Fibroblast of peridontal ligament (primary cell): ENCODE measurements around the gene KCNJ15.
A peak's percentile ranks its signal among the peaks of the same experiment; 100 is the strongest.

Experiments
- DNase-seq: peaks from one replicate; pipeline ENCODE4 v3.0.0-alpha.2; 2010; ENCODE audit errors: extremely low read depth

KCNJ15 gene

DNA sequence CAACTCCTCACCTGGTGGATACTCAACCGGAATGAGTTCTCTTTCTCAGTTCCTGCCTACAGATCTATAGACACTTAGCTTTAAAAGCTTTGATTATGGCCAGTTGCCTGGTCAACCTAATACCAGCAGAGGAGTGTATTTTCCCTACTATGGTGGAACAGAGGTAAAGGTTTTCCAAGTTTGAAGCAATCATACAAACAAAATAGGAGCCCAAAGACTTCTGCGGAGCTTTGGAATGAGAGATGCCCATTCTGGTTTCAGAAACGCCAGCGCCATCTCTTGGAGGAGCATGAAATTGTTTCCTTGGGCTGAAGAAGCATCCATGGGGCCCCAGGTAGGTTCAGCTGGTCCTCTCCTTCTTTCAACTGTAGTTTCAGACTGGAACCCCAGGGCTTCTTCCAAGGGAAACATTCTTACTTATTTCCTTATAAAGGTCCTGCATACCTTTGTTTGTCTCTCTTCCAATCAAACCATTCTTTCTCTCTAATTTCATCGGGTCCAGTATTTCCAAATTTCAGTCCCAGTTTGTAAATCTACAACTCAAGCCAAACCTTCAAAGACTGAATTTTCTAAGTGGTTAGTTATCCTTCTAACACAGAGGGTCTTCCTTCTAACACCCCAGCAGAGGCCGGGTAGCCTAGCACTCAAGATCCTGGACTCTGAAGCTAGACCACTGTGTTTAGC, 95.9 kb downstream of the KCNJ15 start:
- peak; percentile 88 for DNase-seq

DNA sequence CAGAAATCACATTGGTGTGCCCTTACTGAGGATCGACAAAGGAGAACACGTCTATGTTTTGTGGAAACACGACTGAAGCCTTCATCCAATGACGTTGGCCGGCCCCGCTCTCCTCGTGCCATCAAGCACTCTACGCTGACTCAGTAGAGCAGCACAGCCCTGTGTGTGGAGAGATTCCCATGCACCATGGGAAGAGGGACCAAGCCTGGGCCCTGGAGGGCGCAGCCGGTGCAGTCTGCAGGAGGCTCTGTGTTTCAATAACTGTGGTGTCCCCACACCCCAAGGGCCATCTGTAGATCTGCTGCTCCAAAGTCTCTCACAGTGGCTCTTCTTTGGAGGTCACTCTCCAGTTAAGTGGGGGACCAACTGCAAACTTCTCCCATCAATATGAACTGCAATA, 97.4 kb downstream of the KCNJ15 start:
- no peak for DNase-seq

DNA sequence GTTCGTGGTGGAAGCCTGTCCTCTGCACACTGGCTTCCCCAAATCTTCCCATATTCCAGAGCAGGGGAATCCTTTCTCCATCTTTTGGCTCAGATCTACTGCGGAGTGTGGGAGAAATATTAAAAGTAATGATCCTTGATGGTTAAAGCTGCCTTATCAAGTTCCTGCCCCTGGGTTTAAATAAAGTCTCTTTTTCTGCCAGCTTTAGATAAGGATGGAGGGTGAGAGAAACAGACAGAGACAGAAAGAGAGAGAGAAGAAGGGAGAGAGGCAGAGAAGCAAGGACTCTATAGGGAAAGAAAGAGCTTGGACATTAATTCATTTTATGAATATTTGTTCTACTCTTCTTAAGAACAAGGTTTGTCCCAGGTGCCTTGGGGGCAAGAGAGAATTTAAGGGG, 98.0 kb downstream of the KCNJ15 start:
- DNase-seq: no peak

- no peak for DNase-seq
Measured at GRCh38 chr21:38355353-38355752, 98.6 kb downstream of the KCNJ15 start.

- DNase-seq: peak; percentile 72
Measured at GRCh38 chr21:38355992-38356781, 99.4 kb downstream of the KCNJ15 start.
